Skeletal muscle tissue (tissue), 4 donors: ENCODE data around the gene SMIM27. TPM values are rescaled to one million over a fixed set of nuclear protein-coding genes. Genes with fewer than 3 reads are reported as not detected.

Source experiments
- H3K27ac ChIP-seq: one replicate; pipeline ENCODE4 v1.7.0; 2013; ENCODE audit warnings: mild to moderate bottlenecking, low read depth, low read length, inconsistent platforms
- H3K27me3 ChIP-seq, 3 donors: one replicate each; pipeline ENCODE4 v1.7.0; 2013; ENCODE audit warnings: low read length in 3 of 3; ENCODE audit not compliant: control insufficient read depth in 3 of 3, insufficient read depth in 3 of 3
- H3K36me3 ChIP-seq, 3 donors: one replicate each; pipeline ENCODE4 v1.7.0; 2013; ENCODE audit warnings: low read length in 3 of 3; ENCODE audit not compliant: control insufficient read depth in 3 of 3, insufficient read depth in 3 of 3
- H3K4me1 ChIP-seq, 3 donors: one replicate each; pipeline ENCODE4 v1.7.0; 2013; ENCODE audit warnings: low read length in 3 of 3, mild to moderate bottlenecking in 3 of 3; ENCODE audit not compliant: control insufficient read depth in 3 of 3, insufficient read depth in 3 of 3
- H3K4me3 ChIP-seq, 3 donors: one replicate each; pipeline ENCODE4 v1.7.0; 2013; ENCODE audit warnings: low read length in 3 of 3
- H3K9ac ChIP-seq, 3 donors: one replicate each; pipeline ENCODE4 v1.7.0; 2013; ENCODE audit warnings: low read length in 3 of 3, mild to moderate bottlenecking in 3 of 3, moderate library complexity in 2 of 3, low read depth in 1 of 3
- H3K9me3 ChIP-seq, 3 donors: one replicate each; pipeline ENCODE4 v1.7.0; 2013; ENCODE audit warnings: low read length in 3 of 3; ENCODE audit not compliant: control insufficient read depth in 3 of 3
- total RNA-seq: library from RNA; depleted of rRNA; stranded (reverse); fragments of >200 nt; gene quantifications from one replicate; pipeline ENCODE4 v1.2.3, GENCODE V29; 2014
- donor health status: Osteomylitis.

The SMIM27 gene
- total RNA-seq, 1 donor from 2014 or later = 3.1 TPM

GRCh38 chr9:32551276-32552051, 663 bp upstream of the SMIM27 start:
- Histone ChIP-seq H3K36me3 (peaks cover 0 to 2% (median 0%) of the 10 kb centered on the region in 3 donors), H3K4me3 (peak overlapping the region; percentile 90 to 96 (median 92)), H3K27me3 (no peaks in the 10 kb centered on the region), H3K9me3 (no peaks in the 10 kb centered on the region), H3K27ac (peak overlapping the region; percentile 91), H3K9ac (peak overlapping the region; percentile 91 to 92 (median 92)), H3K4me1 (peaks cover 10 to 19% (median 15%) of the 10 kb centered on the region in 3 donors)

DNA sequence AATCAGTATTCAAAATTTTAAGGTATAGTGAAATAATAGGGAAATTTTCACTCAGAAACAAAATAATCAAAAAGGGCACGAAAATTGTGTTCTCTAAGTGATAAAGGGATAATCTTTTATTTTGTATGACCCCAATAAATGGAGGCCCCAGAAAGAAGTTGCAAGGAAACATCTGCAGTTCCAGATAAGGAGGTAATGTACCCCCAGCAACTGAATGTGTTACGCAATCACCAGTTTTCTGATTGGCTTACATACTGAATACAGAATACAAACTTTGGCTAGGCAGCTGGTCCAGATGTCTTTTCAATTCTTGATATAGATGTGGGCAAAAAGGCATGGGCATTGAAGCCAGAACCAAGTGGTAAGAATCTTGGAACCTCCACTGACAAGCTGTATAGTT, 2.0 kb downstream of the SMIM27 start:
- Histone ChIP-seq H3K36me3 (peaks cover 0 to 2% (median 0%) of the 10 kb centered on the region in 3 donors), H3K9me3 (no peaks in the 10 kb centered on the region), H3K4me3 (no peak overlapping the region), H3K9ac (no peak overlapping the region), H3K27ac (no peak overlapping the region), H3K27me3 (no peaks in the 10 kb centered on the region), H3K4me1 (peaks cover 10 to 19% (median 15%) of the 10 kb centered on the region in 3 donors)

DNA sequence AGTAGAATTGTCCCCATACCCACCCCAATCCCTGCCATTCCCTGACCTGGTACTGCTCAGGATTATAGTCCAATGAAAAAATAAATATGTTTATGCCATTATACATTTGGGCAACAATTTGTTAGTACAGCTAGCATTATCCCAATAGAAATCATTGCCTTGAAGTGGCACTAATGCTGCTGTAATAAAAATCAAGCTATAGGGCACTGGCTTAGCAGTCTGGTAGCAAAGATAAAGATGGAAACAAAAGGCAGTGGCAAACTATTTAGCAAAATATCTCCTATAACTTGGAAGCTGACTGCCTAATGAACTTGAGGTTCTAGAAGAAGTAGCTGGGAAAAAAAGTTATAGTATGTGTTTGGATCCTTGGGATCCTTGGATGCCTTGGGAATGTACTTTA, 2.5 kb downstream of the SMIM27 start:
- H3K9ac ChIP-seq = no peak overlapping the region
- no peak overlapping the region for H3K4me3 ChIP-seq

DNA sequence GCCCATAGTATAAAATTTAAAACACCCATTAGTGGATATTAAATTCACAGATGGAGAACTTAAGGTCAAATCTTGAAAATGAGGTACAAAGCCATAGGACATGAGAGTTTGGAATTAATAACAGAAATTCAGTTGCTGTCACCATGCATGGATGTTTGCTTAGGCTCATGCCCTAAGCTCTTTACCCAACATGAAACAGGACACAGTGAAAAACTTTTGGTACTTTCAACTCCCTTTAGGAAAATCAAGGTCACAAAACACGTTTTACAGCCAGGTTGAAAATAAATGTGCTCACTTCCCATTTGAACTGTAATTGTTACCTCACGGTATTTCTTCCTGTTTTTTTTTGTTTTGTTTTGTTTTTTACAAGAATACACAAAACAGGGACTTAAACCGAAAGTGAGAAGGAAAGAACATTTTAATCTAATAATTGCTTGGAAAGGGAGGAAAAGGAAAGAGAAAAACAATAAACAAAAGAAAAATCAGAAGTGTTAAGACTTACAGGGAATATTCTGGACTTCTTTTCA, 6.3 kb downstream of the SMIM27 start:
- Histone ChIP-seq H3K27me3 (no peaks in the 10 kb centered on the region), H3K9me3 (no peaks in the 10 kb centered on the region), H3K27ac (no peak overlapping the region), H3K4me3 (no peak overlapping the region), H3K4me1 (peaks cover 0 to 1% (median 0%) of the 10 kb centered on the region in 3 donors), H3K36me3 (peaks cover 0 to 2% (median 0%) of the 10 kb centered on the region in 3 donors), H3K9ac (no peak overlapping the region)

More for the DNA sequence above, 2.5 kb downstream of the SMIM27 start:
- peaks cover 0 to 2% (median 0%) of the 10 kb centered on the region in 3 donors for H3K36me3 ChIP-seq
- H3K27ac ChIP-seq = no peak overlapping the region
- H3K4me1 ChIP-seq = peaks cover 10 to 19% (median 15%) of the 10 kb centered on the region in 3 donors
- no peaks in the 10 kb centered on the region for H3K27me3 ChIP-seq
- no peaks in the 10 kb centered on the region for H3K9me3 ChIP-seq

GRCh38 chr9:32565967-32566366, 13.8 kb downstream of the SMIM27 start:
- H3K9me3 ChIP-seq = no peaks in the 10 kb centered on the region
- no peak overlapping the region for H3K4me3 ChIP-seq
- H3K27ac ChIP-seq = no peak overlapping the region
- H3K4me1 ChIP-seq = peaks cover 0 to 6% (median under 1%) of the 10 kb centered on the region in 3 donors
- peaks cover 16 to 34% (median 23%) of the 10 kb centered on the region in 3 donors for H3K36me3 ChIP-seq
- H3K9ac ChIP-seq = no peak overlapping the region
- no peaks in the 10 kb centered on the region for H3K27me3 ChIP-seq

DNA sequence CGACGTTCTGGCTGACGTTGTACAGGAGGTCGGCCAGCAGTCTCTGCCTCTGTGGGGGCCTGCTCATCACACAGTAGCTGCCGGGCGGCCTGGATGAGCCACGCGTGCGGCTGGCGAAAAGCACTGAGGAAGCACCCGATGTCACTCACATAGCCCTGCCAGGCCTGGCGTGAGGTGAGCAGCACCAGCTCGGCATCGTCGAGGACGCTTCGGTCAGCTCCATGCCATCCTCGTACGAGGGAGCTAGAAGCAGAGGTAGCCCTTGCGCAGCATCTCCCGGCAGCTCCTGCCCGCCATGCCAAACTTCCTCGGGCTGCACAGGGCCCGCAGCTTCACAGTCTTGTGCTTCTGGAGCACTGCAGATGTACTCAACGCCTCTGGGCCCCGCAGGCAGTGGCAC, 14.6 kb downstream of the SMIM27 start:
- peaks cover 16 to 34% (median 23%) of the 10 kb centered on the region in 3 donors for H3K36me3 ChIP-seq

DNA sequence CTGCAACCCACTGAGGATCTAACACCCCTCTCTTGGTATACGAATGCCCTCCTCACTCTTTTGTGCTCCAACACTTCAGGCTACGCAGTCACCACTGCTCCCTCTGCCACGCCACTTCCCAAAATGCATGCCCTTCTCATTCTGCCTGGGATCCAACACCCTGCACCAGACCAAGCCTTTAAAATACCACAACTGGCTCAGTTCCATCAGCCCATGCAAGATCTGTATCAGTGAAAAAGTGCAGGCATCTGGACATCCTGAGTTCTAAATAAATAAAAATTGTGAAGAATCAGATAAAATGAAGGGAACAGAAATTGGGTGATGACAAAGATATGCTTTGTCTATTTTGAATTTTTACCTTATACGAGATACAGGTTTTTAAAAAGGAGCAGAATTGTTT, 18.1 kb downstream of the SMIM27 start:
- Histone ChIP-seq H3K27me3 (no peaks in the 10 kb centered on the region), H3K4me3 (no peak overlapping the region), H3K9ac (no peak overlapping the region), H3K9me3 (no peaks in the 10 kb centered on the region), H3K36me3 (peaks cover 12 to 27% (median 18%) of the 10 kb centered on the region in 3 donors), H3K4me1 (peaks cover 12 to 24% (median 19%) of the 10 kb centered on the region in 3 donors), H3K27ac (no peak overlapping the region)

More for the DNA sequence above, 14.6 kb downstream of the SMIM27 start:
- Histone ChIP-seq H3K4me3 (no peak overlapping the region), H3K9ac (no peak overlapping the region), H3K27me3 (no peaks in the 10 kb centered on the region), H3K27ac (no peak overlapping the region), H3K9me3 (no peaks in the 10 kb centered on the region), H3K4me1 (peaks cover 2 to 14% (median 6%) of the 10 kb centered on the region in 3 donors)

DNA sequence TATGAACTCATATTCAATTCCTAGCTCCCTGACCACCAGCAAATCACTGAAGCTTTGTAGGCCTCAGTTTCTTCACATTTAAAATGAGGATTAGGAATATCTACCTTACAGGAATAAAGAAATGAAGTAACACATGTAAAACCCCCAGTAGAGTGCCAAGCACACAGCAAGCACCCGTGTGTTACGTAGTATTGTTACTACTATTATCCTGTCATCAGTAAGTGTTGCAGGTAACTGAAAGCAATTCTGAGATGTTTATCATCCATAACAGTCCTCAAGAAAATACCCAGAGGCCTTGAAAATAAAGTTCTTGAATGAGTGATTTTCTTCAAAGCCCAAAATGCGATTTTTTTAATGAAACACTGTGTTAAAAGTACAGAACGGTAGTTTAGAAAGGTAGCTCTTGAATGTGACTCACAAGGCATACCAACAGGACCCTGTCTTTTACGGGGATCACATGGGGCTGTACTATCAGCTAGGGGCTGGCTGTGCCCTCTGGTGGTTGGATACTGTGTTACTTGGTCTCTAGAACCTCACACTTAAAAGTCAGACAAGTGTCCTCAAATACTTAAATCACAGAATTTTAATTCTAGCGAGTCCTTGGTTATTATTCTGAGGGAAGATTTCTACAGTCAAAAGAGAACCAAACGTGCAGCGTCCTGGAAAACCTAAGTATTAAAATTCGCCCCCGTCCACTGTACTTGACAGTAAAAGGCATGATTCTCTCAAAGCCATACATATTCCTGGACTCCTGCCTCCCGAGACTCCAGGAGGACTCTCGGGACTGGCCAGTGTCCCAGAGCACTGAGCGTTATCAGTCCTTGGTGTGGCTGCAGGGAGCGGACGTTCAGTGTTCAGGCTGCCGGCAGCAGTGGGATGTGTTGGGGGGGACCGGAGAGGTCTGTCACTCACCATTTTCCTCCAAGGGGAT, 20.1 kb downstream of the SMIM27 start:
- Histone ChIP-seq H3K4me3 (peak overlapping the region; percentile 86 to 98 (median 97)), H3K27me3 (no peaks in the 10 kb centered on the region), H3K9ac (peak overlapping the region; percentile 94 to 97 (median 95)), H3K4me1 (peaks cover 12 to 24% (median 19%) of the 10 kb centered on the region in 3 donors), H3K27ac (peak overlapping the region; percentile 87), H3K36me3 (peaks cover 2 to 16% (median 3%) of the 10 kb centered on the region in 3 donors), H3K9me3 (no peaks in the 10 kb centered on the region)

GRCh38 chr9:32572900-32573523, 20.9 kb downstream of the SMIM27 start, which contains the start of gene NDUFB6:
Gene NDUFB6, minus strand, starts transcription at chr9:32573159. Its CDS starts 99 bp downstream, at chr9:32573060.
- Histone ChIP-seq H3K4me3 (peak within 1 kb of the TSS; percentile 86 to 98 (median 97)), H3K9ac (peak within 1 kb of the TSS; percentile 94 to 97 (median 95)), H3K9me3 (no peaks in the 10 kb centered on the region), H3K4me1 (peaks cover 12 to 24% (median 19%) of the 10 kb centered on the region in 3 donors), H3K27ac (peak within 1 kb of the TSS; percentile 87), H3K36me3 (peaks cover under 1 to 11% (median 2%) of the 10 kb centered on the region in 3 donors), H3K27me3 (no peaks in the 10 kb centered on the region)
